GM12892 (cell line): ENCODE data around the gene DLGAP1.

Experiments used
- DNase-seq: peaks from one replicate; pipeline ENCODE4 v3.0.0; 2011; ENCODE audit not compliant: insufficient read length
- FAIRE-seq: peaks from 2 replicates; lab custom pipeline; 2011; peaks lifted over from hg19 to GRCh38; lab: Jason Lieb, UNC
- POLR2A ChIP-seq: IDR thresholded peaks from 2 replicates; pipeline ENCODE4 v1.6.1; 2011; ENCODE audit warnings: low read depth, low read length, control low read depth
- POLR2AphosphoS5 ChIP-seq: IDR thresholded peaks from 2 replicates; pipeline ENCODE4 v1.6.1; 2011; ENCODE audit warnings: low read depth, low read length, control low read depth
- TAF1 ChIP-seq: IDR thresholded peaks from 2 replicates; pipeline ENCODE4 v1.6.1; 2011; ENCODE audit warnings: low read depth, mild to moderate bottlenecking, control low read depth, low read length, borderline replicate concordance

DLGAP1 gene

GRCh38 chr18:3720818-3721545 lies 734.1 kb downstream of the DLGAP1 start:
- FAIRE-seq: no peak
- no peak for DNase-seq
- TF ChIP-seq POLR2AphosphoS5: no peak
- TF ChIP-seq POLR2A: no peak
- TF ChIP-seq TAF1: no peak

DNA sequence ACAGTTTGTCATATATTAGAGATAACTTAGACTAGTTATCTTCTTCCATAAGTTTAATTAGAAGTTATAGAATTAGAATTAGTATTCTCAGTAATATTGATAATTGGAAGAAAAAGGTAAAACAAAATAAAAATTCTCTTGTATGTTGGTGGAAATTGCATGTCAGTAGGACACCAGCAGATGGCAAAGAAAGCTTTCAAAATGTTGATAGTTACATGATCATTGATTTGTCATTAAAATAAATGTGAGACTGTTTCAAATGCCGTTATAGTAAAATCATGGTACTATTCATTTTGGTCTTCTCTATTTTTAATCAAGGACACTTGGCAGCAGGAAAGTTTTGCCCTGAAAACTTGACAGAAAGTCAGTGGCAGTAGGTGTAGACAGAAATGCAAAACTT lies 734.9 kb downstream of the DLGAP1 start:
- TF ChIP-seq TAF1: no peak
- TF ChIP-seq POLR2A: no peak
- TF ChIP-seq POLR2AphosphoS5: no peak
- DNase-seq (no peak), FAIRE-seq (no peak)

GRCh38 chr18:3717376-3718025 lies 737.6 kb downstream of the DLGAP1 start:
- no peak for FAIRE-seq
- no peak for DNase-seq
- TF ChIP-seq POLR2AphosphoS5 (no peak), TAF1 (no peak), POLR2A (no peak)

DNA sequence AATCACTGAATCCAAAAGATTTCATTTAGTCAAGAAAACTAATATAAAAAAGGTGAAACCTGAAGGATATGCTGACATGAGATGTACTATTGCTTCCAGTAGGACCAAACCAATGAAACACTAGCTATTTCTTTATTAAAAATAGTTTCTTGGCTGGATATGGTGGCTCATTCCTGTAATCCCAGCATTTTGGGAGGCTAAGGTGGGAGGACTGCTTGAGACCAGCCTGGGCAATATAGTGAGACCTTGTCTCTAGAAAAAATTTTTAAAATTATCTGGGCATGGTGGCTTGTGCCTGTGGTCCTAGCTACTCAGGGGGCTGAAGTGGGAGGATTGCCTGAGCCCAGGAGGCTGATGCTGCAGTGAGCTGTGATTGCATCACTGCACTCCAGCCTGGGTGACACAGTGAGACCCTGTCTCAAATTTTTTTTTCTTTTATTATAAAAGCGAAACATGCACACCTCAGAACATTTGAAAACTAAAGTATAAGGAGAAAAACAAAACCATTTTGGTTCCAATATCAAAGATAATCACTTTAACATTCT lies 738.9 kb downstream of the DLGAP1 start:
- FAIRE-seq: no peak
- TF ChIP-seq POLR2AphosphoS5 (no peak), TAF1 (no peak), POLR2A (no peak)
- no peak for DNase-seq

DNA sequence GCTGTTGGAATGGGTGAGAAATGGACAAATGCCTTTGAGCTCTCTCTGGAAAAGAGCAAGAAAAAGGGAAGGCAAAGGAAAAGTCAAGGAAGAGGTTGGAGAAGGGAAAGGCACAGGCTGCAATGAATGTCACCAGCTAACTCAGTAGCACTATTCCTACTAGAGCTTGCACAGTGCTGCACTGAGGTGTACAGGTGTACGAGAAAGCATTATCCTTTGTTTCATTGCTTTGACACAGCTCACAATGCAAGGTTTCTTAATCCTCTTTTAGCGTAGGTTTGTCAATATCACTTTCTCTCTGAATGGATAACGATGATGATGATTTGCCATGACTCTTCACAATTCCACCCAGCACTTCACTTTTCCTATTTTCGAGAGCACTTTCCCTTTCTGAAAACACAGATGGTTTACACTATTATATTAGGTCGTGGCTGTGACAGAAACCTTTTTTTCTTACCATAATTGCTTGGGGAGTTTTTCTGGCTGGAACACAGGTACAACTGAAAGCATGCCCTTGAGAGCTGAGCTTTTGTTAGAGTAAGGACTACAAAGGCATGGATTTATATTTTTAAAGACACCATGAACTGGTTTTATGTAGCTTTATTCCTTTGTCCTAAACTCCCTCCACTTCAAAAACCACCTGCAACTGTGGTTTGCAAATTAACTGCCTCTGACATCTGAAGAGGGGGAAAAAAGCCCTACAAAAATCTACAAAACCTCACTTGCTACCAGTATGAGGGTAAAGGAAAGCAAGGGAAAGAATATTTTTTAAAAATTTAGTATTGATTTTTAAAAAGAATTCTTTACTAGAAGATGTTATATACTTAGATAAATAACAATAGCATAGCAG lies 739.7 kb downstream of the DLGAP1 start:
- no peak for FAIRE-seq
- DNase-seq: no peak
- no peak for TF ChIP-seq POLR2A
- no peak for TF ChIP-seq POLR2AphosphoS5
- no peak for TF ChIP-seq TAF1

DNA sequence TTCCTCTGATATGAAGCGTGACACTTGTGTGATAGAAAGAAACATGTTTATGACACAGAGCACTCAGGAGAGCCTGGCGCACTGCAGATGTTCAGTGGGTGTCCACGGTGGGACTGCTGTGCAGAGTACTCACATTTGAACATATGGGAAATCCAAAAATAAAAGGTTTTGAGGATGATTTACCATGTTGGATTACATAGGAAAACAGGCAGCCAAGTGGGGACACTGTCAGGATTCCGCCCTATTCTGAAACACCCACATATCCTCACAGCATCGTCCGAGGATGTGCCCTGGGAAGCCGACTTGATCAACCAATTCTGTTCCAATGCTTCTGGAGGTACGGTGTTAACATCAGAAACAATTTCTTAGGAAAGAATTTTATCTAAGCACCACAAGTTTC lies 741.4 kb downstream of the DLGAP1 start:
- DNase-seq (no peak), FAIRE-seq (no peak)
- no peak for TF ChIP-seq TAF1
- no peak for TF ChIP-seq POLR2A
- TF ChIP-seq POLR2AphosphoS5: no peak

DNA sequence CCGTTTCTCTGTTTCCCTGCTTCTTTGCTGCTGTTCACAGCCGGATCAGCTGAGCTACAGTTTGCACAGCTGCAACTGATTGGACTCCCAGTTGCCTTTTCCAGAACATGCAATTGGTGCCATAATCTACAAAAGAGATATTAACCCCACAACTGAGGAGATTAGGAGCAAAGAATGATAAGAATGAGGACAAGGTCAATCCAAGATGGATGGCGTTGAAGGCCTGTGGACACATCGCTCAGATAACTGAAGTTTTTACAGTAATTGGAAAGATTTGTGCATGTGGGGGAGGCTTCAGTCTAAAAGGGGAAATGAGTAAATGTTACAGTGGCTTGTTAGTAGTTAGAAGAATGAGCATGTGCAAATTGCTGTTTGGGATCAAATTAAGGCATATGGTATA lies 741.9 kb downstream of the DLGAP1 start:
- FAIRE-seq (no peak), DNase-seq (no peak)
- no peak for TF ChIP-seq POLR2AphosphoS5
- TF ChIP-seq POLR2A: no peak
- TF ChIP-seq TAF1: no peak

- no peak for TF ChIP-seq TAF1
- TF ChIP-seq POLR2AphosphoS5: no peak
- TF ChIP-seq POLR2A: no peak
- no peak for FAIRE-seq
- DNase-seq: no peak
Measured at GRCh38 chr18:3712491-3712890, 742.6 kb downstream of the DLGAP1 start.

DNA sequence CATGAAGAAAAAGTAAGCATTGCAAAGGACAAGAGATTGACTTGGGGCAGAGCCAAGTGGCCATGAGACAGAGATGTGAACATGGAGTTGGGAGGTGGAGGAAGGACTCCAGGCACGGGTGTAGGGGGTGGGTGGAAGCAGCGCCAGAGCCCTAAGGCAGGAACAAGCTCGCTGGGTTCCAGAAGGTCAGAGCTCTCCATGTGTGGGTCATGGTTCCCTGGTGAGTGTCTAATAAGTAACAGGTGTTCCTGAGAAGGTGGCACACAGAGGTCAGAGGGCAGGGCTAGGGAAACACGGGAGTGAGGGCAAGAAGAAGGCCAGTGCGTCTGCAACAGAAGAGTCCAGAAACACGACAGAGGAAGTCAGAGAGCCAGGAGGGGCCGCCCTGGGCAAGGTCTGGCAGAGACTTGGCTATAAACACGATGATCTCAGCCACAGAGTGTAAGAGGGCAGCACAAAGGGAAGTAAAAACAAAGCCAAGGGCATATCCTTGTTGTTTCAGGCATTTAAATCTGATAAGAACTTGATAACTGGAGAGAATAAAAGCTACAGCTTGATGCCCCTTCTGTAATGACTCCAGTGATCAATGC lies 744.3 kb downstream of the DLGAP1 start:
- TF ChIP-seq TAF1 (no peak), POLR2A (no peak), POLR2AphosphoS5 (no peak)
- FAIRE-seq (no peak), DNase-seq (no peak)

- TF ChIP-seq TAF1 (no peak), POLR2A (no peak), POLR2AphosphoS5 (no peak)
- DNase-seq: no peak
- no peak for FAIRE-seq
Measured at GRCh38 chr18:3709205-3709604, 745.9 kb downstream of the DLGAP1 start.
